ENCODE data around the gene ATP2C1. TPM values are rescaled to one million over a fixed set of nuclear protein-coding genes. Genes with fewer than 3 reads are reported as not detected.

ATP2C1 gene
- total and polyA plus RNA-seq, 2 of the 13 experiments (the other 11 are each of a cell fraction or from before 2014, with no cell fraction given), result 32.4 to 37.6 TPM

DNA sequence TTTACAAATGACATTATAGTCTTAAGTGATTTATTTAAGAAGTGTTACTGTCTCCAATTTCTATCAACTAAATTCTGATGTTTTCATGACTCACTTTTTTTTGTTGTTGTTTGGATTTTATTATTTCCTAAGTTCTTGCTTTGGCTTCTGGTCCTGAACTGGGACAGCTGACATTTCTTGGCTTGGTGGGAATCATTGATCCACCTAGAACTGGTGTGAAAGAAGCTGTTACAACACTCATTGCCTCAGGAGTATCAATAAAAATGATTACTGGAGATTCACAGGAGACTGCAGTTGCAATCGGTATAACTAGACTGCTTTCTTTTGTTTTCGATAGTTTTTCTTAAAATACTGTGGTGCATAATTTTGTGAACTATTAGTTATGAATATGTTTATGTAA, 85.2 kb downstream of the ATP2C1 start:
- FAIRE-seq (no peak), DNase-seq (ENCODE audit: low spot score) (no peak), ATAC-seq (no peak)
- H4K20me1 ChIP-seq (ENCODE audit: insufficient read depth, low read length), result no peaks in the 10 kb centered on the region
- no peak overlapping the region for H3K27ac ChIP-seq (ENCODE audit: extremely low read length, insufficient read depth, low read length)
- ChIA-PET CTCF (ENCODE audit: low intra/inter-chr PET ratio, low total read pairs) (no interaction called here), POLR2A (no interaction called here)
- in situ Hi-C loops (cut with HindIII; ENCODE audit: extremely low pct_ligation_motif_present, low pct_unique_long_range_greater_than_20kb), result no loop called here
- WGBS (ENCODE audit: low lambda C conversion rate), result 96% methylated on average over 2 of the region's 2 CpGs
- no peak overlapping the region for H3K4me2 ChIP-seq (ENCODE audit: low read depth, low read length)
- H3K9me3 ChIP-seq (ENCODE audit: low read length), result no peaks in the 10 kb centered on the region
- no peak for TF ChIP-seq GABPA (IDR thresholded peaks at IDR 0.05; ENCODE audit: low read depth, low read length)
- no peak for TF ChIP-seq GABPA (CRISPR knock-in tag; IDR thresholded peaks at IDR 0.05; ENCODE audit: low read depth)
- TF ChIP-seq, protein P1, sequence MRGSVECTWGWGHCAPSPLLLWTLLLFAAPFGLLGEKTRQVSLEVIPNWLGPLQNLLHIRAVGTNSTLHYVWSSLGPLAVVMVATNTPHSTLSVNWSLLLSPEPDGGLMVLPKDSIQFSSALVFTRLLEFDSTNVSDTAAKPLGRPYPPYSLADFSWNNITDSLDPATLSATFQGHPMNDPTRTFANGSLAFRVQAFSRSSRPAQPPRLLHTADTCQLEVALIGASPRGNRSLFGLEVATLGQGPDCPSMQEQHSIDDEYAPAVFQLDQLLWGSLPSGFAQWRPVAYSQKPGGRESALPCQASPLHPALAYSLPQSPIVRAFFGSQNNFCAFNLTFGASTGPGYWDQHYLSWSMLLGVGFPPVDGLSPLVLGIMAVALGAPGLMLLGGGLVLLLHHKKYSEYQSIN (CRISPR knock-in tag; IDR thresholded peaks at IDR 0.05; ENCODE audit: borderline replicate concordance), result no peak
- TF ChIP-seq RBFOX2 (IDR thresholded peaks at IDR 0.05; ENCODE audit: low read depth, low read length), result no peak
- TF ChIP-seq PHF5A (CRISPR knock-in tag; IDR thresholded peaks at IDR 0.05; ENCODE audit: low read depth, unreplicated experiment), result no peak
- TF ChIP-seq NKX3-1 (CRISPR knock-in tag; IDR thresholded peaks at IDR 0.05), result no peak
- TF ChIP-seq ZNF724P (CRISPR knock-in tag; IDR thresholded peaks at IDR 0.05; ENCODE audit: borderline replicate concordance), result no peak
- TF ChIP-seq ZNF781 (CRISPR knock-in tag; IDR thresholded peaks at IDR 0.05; ENCODE audit: borderline replicate concordance, not compliant biosample characterization), result no peak
- no peak for TF ChIP-seq RAD51 (IDR thresholded peaks at IDR 0.05; ENCODE audit: borderline replicate concordance)
- TF ChIP-seq DMAP1 (CRISPR knock-in tag; IDR thresholded peaks at IDR 0.05), result no peak
- no peak for TF ChIP-seq EP300 (IDR thresholded peaks at IDR 0.05; ENCODE audit: low read depth in 2 of 2, low read length in 2 of 2)
- TF ChIP-seq EP300 (CRISPR knock-in tag; IDR thresholded peaks at IDR 0.05; ENCODE audit: borderline replicate concordance), result no peak
- no peak for TF ChIP-seq ZNF772 (CRISPR knock-in tag; IDR thresholded peaks at IDR 0.05)
- no peaks in the 10 kb centered on the region for H3K27me3 ChIP-seq (ENCODE audit: control insufficient read depth in 1 of 2, insufficient read depth in 2 of 2, low read length in 2 of 2)
- H3K9ac ChIP-seq (ENCODE audit: insufficient read depth, low read depth, low read length), result no peak overlapping the region
- no peak overlapping the region for H2AFZ ChIP-seq (ENCODE audit: low read length)
- BruUV-seq (replicated peaks), result no TSS peak
- intact Hi-C loops (cut with micrococcal nuclease; ENCODE audit: unreplicated experiment), result no loop called here
- no peak overlapping the region for H3K4me3 ChIP-seq (replicated peaks in 1 of 3; ENCODE audit: insufficient read depth in 1 of 3, low read depth in 2 of 3, low read length in 3 of 3)
- H3K4me1 ChIP-seq (ENCODE audit: insufficient read depth, low read length), result no peaks in the 10 kb centered on the region
- H3K79me2 ChIP-seq (ENCODE audit: insufficient read depth, low read length), result no peaks in the 10 kb centered on the region
- peaks cover 0 to 2% of the 10 kb centered on the region in 2 experiments; a peak in 2 of 5 replicates for H3K36me3 ChIP-seq (replicated peaks in 1 of 2; ENCODE audit: control insufficient read depth in 1 of 2, insufficient read depth in 2 of 2, low read length in 2 of 2)

Data from HepG2 (cell line).